NCI-H526 (cell line): ENCODE results near the gene RNF212B.

ENCODE experiments used
- DNase-seq, 2 experiments: peaks; one replicate each; lab custom pipeline; 2025; lab: John Stamatoyannopoulos, UW

Gene RNF212B

GRCh38 chr14:23297096-23297495 is 59.4 kb downstream of the RNF212B start:
- no peak for DNase-seq

- DNase-seq = no peak
Measured at GRCh38 chr14:23297611-23298277, 60.0 kb downstream of the RNF212B start.

- DNase-seq = peak; percentile 29 to 42
Measured at GRCh38 chr14:23299211-23299957, 61.6 kb downstream of the RNF212B start.

- no peak for DNase-seq
Measured at GRCh38 chr14:23299986-23300686, 62.4 kb downstream of the RNF212B start.

GRCh38 chr14:23300687-23301223 is 63.0 kb downstream of the RNF212B start:
- peak in 1 of 2 experiments; percentile 28 for DNase-seq

- peak; percentile 93 to 98 for DNase-seq
Measured at GRCh38 chr14:23301288-23301968, 63.7 kb downstream of the RNF212B start.

- no peak for DNase-seq
Measured at GRCh38 chr14:23301969-23302289, 64.2 kb downstream of the RNF212B start.

- DNase-seq = peak; percentile 54 to 88
Measured at GRCh38 chr14:23302290-23303225, 64.8 kb downstream of the RNF212B start, which contains the start of gene PPP1R3E. Gene PPP1R3E (minus strand): TSS chr14:23302859. CDS start chr14:23302576, 283 bp downstream.

GRCh38 chr14:23306412-23307145 is 68.8 kb downstream of the RNF212B start, which contains the start of gene BCL2L2:
Gene BCL2L2 (plus strand): TSS chr14:23306833. CDS start chr14:23307768, 935 bp downstream.
- DNase-seq = peak; percentile 78 to 95

- no peak for DNase-seq
Measured at GRCh38 chr14:23307146-23307530, 69.4 kb downstream of the RNF212B start.

GRCh38 chr14:23307687-23308644 is 70.2 kb downstream of the RNF212B start:
- no peak for DNase-seq

- DNase-seq = no peak
Measured at GRCh38 chr14:23308721-23309445, 71.1 kb downstream of the RNF212B start.

GRCh38 chr14:23310546-23310945 is 72.8 kb downstream of the RNF212B start:
- no peak for DNase-seq

GRCh38 chr14:23316300-23316699 is 78.6 kb downstream of the RNF212B start:
- DNase-seq = no peak

GRCh38 chr14:23319746-23320583 is 82.2 kb downstream of the RNF212B start:
- no peak for DNase-seq

- peak; percentile 99 for DNase-seq
Measured at GRCh38 chr14:23320584-23321571, 83.1 kb downstream of the RNF212B start, which contains the start of gene PABPN1. Gene PABPN1 (plus strand): TSS chr14:23321457. CDS start chr14:23321470, 13 bp downstream.
